Nephron (organoid): Measurements from ENCODE around the gene CFLAR.
A peak's percentile ranks its signal among the peaks of the same experiment; 100 is the strongest.

ENCODE experiments used
- H3K27ac Mint-ChIP-seq, 3 experiments: 2 replicates each; pipeline ENCODE4 v1.8.0; 2020; ENCODE audit warnings: mixed read lengths in 3 of 3, mild to moderate bottlenecking in 2 of 3, moderate library complexity in 1 of 3
- H3K27me3 Mint-ChIP-seq: 2 replicates; pipeline ENCODE4 v1.8.0; 2021; ENCODE audit warnings: low read depth, mild to moderate bottlenecking, moderate library complexity, mixed read lengths
- H3K36me3 Mint-ChIP-seq: 2 replicates; pipeline ENCODE4 v1.8.0; 2020; ENCODE audit warnings: low read depth, mixed read lengths
- H3K4me1 Mint-ChIP-seq: 2 replicates; pipeline ENCODE4 v1.8.0; 2020; ENCODE audit warnings: mixed read lengths
- H3K4me3 Mint-ChIP-seq, 3 experiments: 2 replicates each; pipeline ENCODE4 v1.8.0; 2020; ENCODE audit warnings: mild to moderate bottlenecking in 3 of 3, mixed read lengths in 3 of 3, moderate library complexity in 2 of 3
- H3K9me3 Mint-ChIP-seq: 2 replicates; pipeline ENCODE4 v1.8.0; 2020; ENCODE audit warnings: mixed read lengths
- CTCF ChIP-seq, 3 experiments: fragments of 200-600 bp; sonication (generic); IDR thresholded peaks; one replicate each; pipeline ENCODE4 v1.5.0; 2021; ENCODE audit warnings: antibody characterized with exemption in 3 of 3; ENCODE audit not compliant: unreplicated experiment in 3 of 3

Gene CFLAR

DNA sequence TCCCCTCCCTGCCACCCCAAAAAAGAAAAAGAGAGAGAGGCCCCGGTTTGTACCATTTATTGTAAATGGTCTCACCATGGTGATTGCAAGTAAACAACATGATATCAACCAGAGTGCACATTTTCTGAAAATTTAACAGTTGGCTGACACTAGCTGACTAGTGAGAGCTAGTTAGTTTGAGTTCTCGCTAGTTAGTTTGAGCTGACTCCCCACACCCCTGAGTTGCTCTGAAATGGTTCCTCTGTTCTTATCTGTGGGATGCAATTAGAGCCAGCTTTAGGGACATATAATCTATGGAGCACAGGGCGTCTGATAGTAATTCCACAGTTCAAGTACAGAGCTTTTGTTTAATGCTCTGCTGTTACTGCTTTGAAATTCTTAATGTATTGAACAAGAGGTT is 80.0 kb downstream of the CFLAR start:
- H3K27me3 Mint-ChIP-seq: no peaks in the 10 kb centered on the region
- no peaks in the 10 kb centered on the region for H3K9me3 Mint-ChIP-seq
- no peaks in the 10 kb centered on the region for H3K36me3 Mint-ChIP-seq
- no peaks in the 10 kb centered on the region for H3K4me1 Mint-ChIP-seq
- peak overlapping the region in 2 of 3 experiments; percentile 23 to 25 for H3K27ac Mint-ChIP-seq
- TF ChIP-seq CTCF (IDR thresholded peaks at IDR 0.05; ENCODE audit: unreplicated experiment in 3 of 3): no peak
- no peak overlapping the region for H3K4me3 Mint-ChIP-seq

- Mint-ChIP-seq H3K9me3 (no peaks in the 10 kb centered on the region), H3K27ac (no peak overlapping the region), H3K4me1 (no peaks in the 10 kb centered on the region), H3K27me3 (no peaks in the 10 kb centered on the region), H3K4me3 (no peak overlapping the region), H3K36me3 (no peaks in the 10 kb centered on the region)
- TF ChIP-seq CTCF (IDR thresholded peaks at IDR 0.05; ENCODE audit: unreplicated experiment in 3 of 3): no peak
These were observed 80.8 kb downstream of the CFLAR start for GRCh38 chr2:201196803-201197202.

- H3K27me3 Mint-ChIP-seq: no peaks in the 10 kb centered on the region
- no peaks in the 10 kb centered on the region for H3K9me3 Mint-ChIP-seq
- H3K27ac Mint-ChIP-seq: no peak overlapping the region
- no peak overlapping the region for H3K4me3 Mint-ChIP-seq
- no peak for TF ChIP-seq CTCF (IDR thresholded peaks at IDR 0.05; ENCODE audit: unreplicated experiment in 3 of 3)
- no peaks in the 10 kb centered on the region for H3K36me3 Mint-ChIP-seq
- no peaks in the 10 kb centered on the region for H3K4me1 Mint-ChIP-seq
These were observed 81.8 kb downstream of the CFLAR start for GRCh38 chr2:201197781-201198180.

GRCh38 chr2:201199847-201200246 is 83.9 kb downstream of the CFLAR start:
- H3K27ac Mint-ChIP-seq: peak overlapping the region in 2 of 3 experiments; percentile 9 to 71
- H3K4me3 Mint-ChIP-seq: no peak overlapping the region
- H3K27me3 Mint-ChIP-seq: no peaks in the 10 kb centered on the region
- peaks cover 8% of the 10 kb centered on the region for H3K4me1 Mint-ChIP-seq
- H3K36me3 Mint-ChIP-seq: no peaks in the 10 kb centered on the region
- H3K9me3 Mint-ChIP-seq: no peaks in the 10 kb centered on the region
- no peak for TF ChIP-seq CTCF (IDR thresholded peaks at IDR 0.05; ENCODE audit: unreplicated experiment in 3 of 3)

GRCh38 chr2:201200345-201200744 is 84.4 kb downstream of the CFLAR start:
- Mint-ChIP-seq H3K4me1 (peaks cover 8% of the 10 kb centered on the region), H3K4me3 (no peak overlapping the region), H3K9me3 (no peaks in the 10 kb centered on the region), H3K27me3 (no peaks in the 10 kb centered on the region), H3K36me3 (no peaks in the 10 kb centered on the region), H3K27ac (peak overlapping the region in 2 of 3 experiments; percentile 9 to 71)
- TF ChIP-seq CTCF (IDR thresholded peaks at IDR 0.05; ENCODE audit: unreplicated experiment in 3 of 3): no peak

GRCh38 chr2:201201371-201201770 is 85.4 kb downstream of the CFLAR start:
- no peak overlapping the region for H3K27ac Mint-ChIP-seq
- H3K27me3 Mint-ChIP-seq: no peaks in the 10 kb centered on the region
- TF ChIP-seq CTCF (IDR thresholded peaks at IDR 0.05; ENCODE audit: unreplicated experiment in 3 of 3): no peak
- no peak overlapping the region for H3K4me3 Mint-ChIP-seq
- no peaks in the 10 kb centered on the region for H3K9me3 Mint-ChIP-seq
- H3K36me3 Mint-ChIP-seq: no peaks in the 10 kb centered on the region
- peaks cover 8% of the 10 kb centered on the region for H3K4me1 Mint-ChIP-seq
